Esophagus squamous epithelium (tissue), 5 donors: ENCODE measurements around the gene FGFR3. TPM values are rescaled to one million over a fixed set of nuclear protein-coding genes. Genes with fewer than 3 reads are reported as not detected.
A peak's percentile ranks its signal among the peaks of the same experiment; 100 is the strongest.

ENCODE experiments used
- DNase-seq: peaks from one replicate; lab custom pipeline; 2025; lab: John Stamatoyannopoulos, UW
- H3K27ac ChIP-seq, 4 donors: fragments of 200-600 bp; sonication (generic); one replicate each; pipeline ENCODE4 v1.5.1; 2016 to 2019; ENCODE audit warnings: mild to moderate bottlenecking in 1 of 4
- H3K27me3 ChIP-seq, 4 donors: fragments of 200-600 bp; sonication (generic); 1 replicate in 3 of 4; 2 replicates in 1 of 4; pipeline versions ENCODE4 v1.5.1 to v1.6.0; 2017 to 2021; ENCODE audit warnings: antibody characterized with exemption in 1 of 4
- H3K36me3 ChIP-seq, 3 donors: fragments of 200-600 bp; sonication (generic); one replicate each; pipeline ENCODE4 v1.5.1; 2016 to 2019
- H3K4me1 ChIP-seq, 3 donors: fragments of 200-600 bp; sonication (generic); one replicate each; pipeline ENCODE4 v1.5.1; 2017 to 2019
- H3K4me3 ChIP-seq, 4 donors: fragments of 200-600 bp; sonication (generic); 1 replicate in 3 of 4; 2 replicates in 1 of 4; pipeline ENCODE4 v1.5.1; 2016 to 2019; ENCODE audit warnings: mild to moderate bottlenecking in 2 of 4, moderate library complexity in 1 of 4
- H3K9me3 ChIP-seq, 3 donors: fragments of 200-600 bp; sonication (generic); one replicate each; pipeline ENCODE4 v1.5.1; 2016 to 2019
- POLR2A ChIP-seq, 4 donors: fragments of 450-650 bp; IDR thresholded peaks; one replicate each; pipeline ENCODE4 v1.6.1; 2017; ENCODE audit warnings: antibody characterized with exemption in 4 of 4, mild to moderate bottlenecking in 4 of 4, moderate library complexity in 3 of 4
- WGBS, 2 donors: methylation state at CpG; one replicate each; pipeline ENCODE4 v1.1.5; 2018; 5-methylcytosine and 5-hydroxymethylcytosine counted together
- intact Hi-C: fragments of 100-400 bp; cut with DNase I; formaldehyde crosslinking; loops from one replicate; pipeline ENCODE4 v1.15.0; 2022
- total RNA-seq, 4 donors: library from RNA; depleted of rRNA; stranded (reverse); fragments of >200 nt; gene quantifications; one replicate each; pipeline ENCODE4 v1.1.0, GENCODE V29; 2016
- TF ChIP-seq, protein P1 (sequence below), 6 experiments: fragments of 450-650 bp in 4 of 6; fragments of 200-600 bp in 2 of 6; sonication (generic) in 2 of 6; IDR thresholded peaks; one replicate each; pipeline ENCODE4 v1.5.1; 2016 to 2019; ENCODE audit warnings: antibody characterized with exemption in 6 of 6, mild to moderate bottlenecking in 4 of 6, moderate library complexity in 4 of 6
- donor health status: DM: yes; HTN: yes; CAD: no.

Gene FGFR3
- total RNA-seq, 4 donors from 2014 or later: 175 to 307 (median 223) TPM

GRCh38 chr4:1753697-1754311 lies 39.3 kb upstream of the FGFR3 start:
- DNase-seq: no peak
- H3K27ac ChIP-seq: peak overlapping the region; percentile 82 to 94 (median 90)
- WGBS, 2 donors: 40% methylated on average over 4 of the region's 15 CpGs; no CpG with 5 or more reads in 1 of the 2 donors
- TF ChIP-seq, protein P1, sequence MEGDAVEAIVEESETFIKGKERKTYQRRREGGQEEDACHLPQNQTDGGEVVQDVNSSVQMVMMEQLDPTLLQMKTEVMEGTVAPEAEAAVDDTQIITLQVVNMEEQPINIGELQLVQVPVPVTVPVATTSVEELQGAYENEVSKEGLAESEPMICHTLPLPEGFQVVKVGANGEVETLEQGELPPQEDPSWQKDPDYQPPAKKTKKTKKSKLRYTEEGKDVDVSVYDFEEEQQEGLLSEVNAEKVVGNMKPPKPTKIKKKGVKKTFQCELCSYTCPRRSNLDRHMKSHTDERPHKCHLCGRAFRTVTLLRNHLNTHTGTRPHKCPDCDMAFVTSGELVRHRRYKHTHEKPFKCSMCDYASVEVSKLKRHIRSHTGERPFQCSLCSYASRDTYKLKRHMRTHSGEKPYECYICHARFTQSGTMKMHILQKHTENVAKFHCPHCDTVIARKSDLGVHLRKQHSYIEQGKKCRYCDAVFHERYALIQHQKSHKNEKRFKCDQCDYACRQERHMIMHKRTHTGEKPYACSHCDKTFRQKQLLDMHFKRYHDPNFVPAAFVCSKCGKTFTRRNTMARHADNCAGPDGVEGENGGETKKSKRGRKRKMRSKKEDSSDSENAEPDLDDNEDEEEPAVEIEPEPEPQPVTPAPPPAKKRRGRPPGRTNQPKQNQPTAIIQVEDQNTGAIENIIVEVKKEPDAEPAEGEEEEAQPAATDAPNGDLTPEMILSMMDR (IDR thresholded peaks at IDR 0.05): no peak
- TF ChIP-seq POLR2A (IDR thresholded peaks at IDR 0.05): no peak
- H3K27me3 ChIP-seq: no peaks in the 10 kb centered on the region
- H3K4me1 ChIP-seq: peaks cover 72 to 98% (median 76%) of the 10 kb centered on the region in 3 donors
- H3K9me3 ChIP-seq: no peaks in the 10 kb centered on the region
- no peaks in the 10 kb centered on the region for H3K36me3 ChIP-seq
- H3K4me3 ChIP-seq: no peak overlapping the region
- intact Hi-C loops: loop anchor here (5.0 kb wide), 1 partner anchor 48 kb away; no protein-coding TSS in a partner anchor

- no peaks in the 10 kb centered on the region for H3K27me3 ChIP-seq
- no peaks in the 10 kb centered on the region for H3K9me3 ChIP-seq
- DNase-seq: no peak
- TF ChIP-seq, protein P1 (IDR thresholded peaks at IDR 0.05): no peak
- no peak for TF ChIP-seq POLR2A (IDR thresholded peaks at IDR 0.05)
- intact Hi-C loops: loop anchor here (5.0 kb wide), 1 partner anchor 48 kb away; no protein-coding TSS in a partner anchor
- H3K4me3 ChIP-seq: no peak overlapping the region
- H3K4me1 ChIP-seq: peaks cover 76 to 100% (median 80%) of the 10 kb centered on the region in 3 donors
- peak overlapping the region; percentile 82 to 94 (median 90) for H3K27ac ChIP-seq
- H3K36me3 ChIP-seq: no peaks in the 10 kb centered on the region
- WGBS, 2 donors: no CpG with 5 or more reads among the region's 5 CpGs
Measured at GRCh38 chr4:1754336-1754735, 38.8 kb upstream of the FGFR3 start.

DNA sequence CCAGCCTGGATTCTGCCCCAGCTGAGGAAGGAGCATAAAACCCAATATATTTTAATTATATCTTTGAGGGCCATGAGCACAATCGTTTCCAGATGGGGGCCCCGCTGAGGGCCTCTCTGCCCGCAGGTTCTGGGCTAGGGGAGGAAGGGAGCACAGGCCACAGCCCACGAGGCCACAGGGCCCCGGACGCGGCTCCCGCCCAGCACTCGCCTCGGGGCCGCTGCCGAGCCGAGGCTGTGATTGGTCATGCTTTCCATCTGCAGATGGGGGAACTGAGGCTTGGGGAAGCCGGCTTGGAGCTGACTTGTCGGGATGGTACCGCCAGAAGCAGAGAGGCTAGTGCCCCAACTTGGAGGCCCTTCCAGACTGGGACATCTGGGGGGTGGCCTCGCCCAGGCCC lies 37.8 kb upstream of the FGFR3 start:
- no peak for TF ChIP-seq POLR2A (IDR thresholded peaks at IDR 0.05)
- TF ChIP-seq, protein P1 (IDR thresholded peaks at IDR 0.05): no peak
- no peaks in the 10 kb centered on the region for H3K36me3 ChIP-seq
- peaks cover 84 to 100% (median 89%) of the 10 kb centered on the region in 3 donors for H3K4me1 ChIP-seq
- DNase-seq: no peak
- H3K9me3 ChIP-seq: no peaks in the 10 kb centered on the region
- peak overlapping the region; percentile 23 to 94 (median 90) for H3K27ac ChIP-seq
- no peaks in the 10 kb centered on the region for H3K27me3 ChIP-seq
- 87% methylated on average over 9 of the region's 17 CpGs; no CpG with 5 or more reads in 1 of the 2 donors for WGBS, 2 donors
- H3K4me3 ChIP-seq: no peak overlapping the region
- intact Hi-C loops: no loop called here

DNA sequence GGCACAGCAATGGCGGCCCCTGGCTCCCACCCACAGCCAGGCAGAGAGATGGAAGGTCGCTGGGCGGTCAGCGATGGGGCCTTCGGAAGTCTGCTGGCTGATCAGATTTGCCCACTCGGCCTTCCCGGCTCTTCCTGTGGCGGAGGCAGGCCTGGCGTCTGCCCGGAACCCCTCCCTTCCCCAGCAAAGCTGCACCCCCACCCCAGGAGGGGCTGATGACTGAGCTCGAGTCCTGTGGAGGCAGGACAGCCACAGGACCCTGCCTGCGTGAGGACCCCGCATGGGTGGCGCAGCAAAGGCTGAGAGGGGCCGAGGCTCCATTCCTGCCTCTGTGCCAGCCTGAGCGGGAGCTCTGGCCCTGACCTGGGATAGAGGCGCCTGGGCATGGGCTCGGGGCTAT lies 37.0 kb upstream of the FGFR3 start:
- peak overlapping the region; percentile 23 to 94 (median 90) for H3K27ac ChIP-seq
- WGBS, 2 donors: no CpG with 5 or more reads among the region's 18 CpGs
- no peaks in the 10 kb centered on the region for H3K36me3 ChIP-seq
- H3K4me3 ChIP-seq: no peak overlapping the region
- H3K4me1 ChIP-seq: peaks cover 89 to 100% (median 94%) of the 10 kb centered on the region in 3 donors
- DNase-seq: no peak
- TF ChIP-seq POLR2A (IDR thresholded peaks at IDR 0.05): no peak
- TF ChIP-seq, protein P1 (IDR thresholded peaks at IDR 0.05): no peak
- H3K9me3 ChIP-seq: no peaks in the 10 kb centered on the region
- intact Hi-C loops: no loop called here
- H3K27me3 ChIP-seq: no peaks in the 10 kb centered on the region
